T follicular helper cell (primary cell): Measurements from ENCODE around the gene MRPS30.
"Not testable (repeated sequence)": the region's sequence is repeated elsewhere in the genome, so short reads cannot be mapped to it uniquely, and the experiment has no call there.

ENCODE experiments used
- DNase-seq: peaks from one replicate; pipeline ENCODE4 v3.0.0-alpha.2; 2020; ENCODE audit warnings: low read depth

MRPS30 gene

DNA sequence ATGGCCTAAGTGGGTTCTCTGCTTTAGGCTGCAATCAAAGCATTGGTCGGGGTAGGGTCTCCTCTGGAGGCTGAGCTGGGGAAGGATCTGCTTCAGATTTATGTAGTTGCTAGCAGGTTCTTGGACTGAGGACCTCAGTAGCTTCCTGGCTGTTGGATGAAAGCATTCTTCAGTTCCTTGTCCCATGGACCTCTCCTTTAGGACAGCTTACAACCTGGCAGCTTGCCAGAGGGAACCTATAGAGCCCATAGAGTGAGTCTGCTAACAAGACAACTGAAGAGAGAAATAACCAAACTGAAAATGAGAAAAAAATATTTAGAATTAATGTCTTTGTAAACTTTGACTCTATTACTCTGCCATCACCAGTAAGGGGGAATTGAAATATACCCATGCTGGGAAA is 12.4 kb downstream of the MRPS30 start:
- no peak for DNase-seq

DNA sequence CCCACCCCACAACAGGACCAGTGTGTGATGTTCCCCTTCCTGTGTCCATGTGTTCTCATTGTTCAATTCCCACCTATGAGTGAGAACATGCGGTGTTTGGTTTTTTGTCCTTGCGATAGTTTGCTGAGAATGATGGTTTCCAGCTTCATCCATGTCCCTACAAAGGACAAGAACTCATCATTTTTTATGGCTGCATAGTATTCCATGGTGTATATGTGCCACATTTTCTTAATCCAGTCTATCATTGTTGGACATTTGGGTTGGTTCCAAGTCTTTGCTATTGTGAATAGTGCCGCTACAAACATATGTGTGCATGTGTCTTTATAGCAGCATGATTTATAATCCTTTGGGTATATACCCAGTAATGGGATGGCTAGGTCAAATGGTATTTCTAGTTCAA is 15.9 kb downstream of the MRPS30 start:
- DNase-seq, result not testable (repeated sequence)

DNA sequence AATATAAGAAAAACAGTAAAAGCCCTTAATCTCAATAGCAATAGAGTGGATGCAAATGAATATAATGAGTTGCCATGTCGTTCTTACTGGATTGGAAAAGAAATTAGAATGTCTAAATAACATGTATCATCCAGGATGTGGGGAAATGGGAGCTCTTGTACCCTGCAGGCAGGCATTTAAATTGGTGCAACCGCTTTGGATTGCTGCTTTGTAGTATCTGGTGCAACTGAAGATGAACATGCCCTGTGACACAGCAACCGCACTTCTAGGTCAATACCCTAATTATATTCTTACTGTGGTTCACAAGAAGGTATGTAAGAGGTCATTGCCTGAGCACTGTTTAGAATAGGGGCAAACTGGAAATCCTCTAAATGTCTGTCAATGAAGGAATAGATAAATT is 18.9 kb downstream of the MRPS30 start:
- no peak for DNase-seq

DNA sequence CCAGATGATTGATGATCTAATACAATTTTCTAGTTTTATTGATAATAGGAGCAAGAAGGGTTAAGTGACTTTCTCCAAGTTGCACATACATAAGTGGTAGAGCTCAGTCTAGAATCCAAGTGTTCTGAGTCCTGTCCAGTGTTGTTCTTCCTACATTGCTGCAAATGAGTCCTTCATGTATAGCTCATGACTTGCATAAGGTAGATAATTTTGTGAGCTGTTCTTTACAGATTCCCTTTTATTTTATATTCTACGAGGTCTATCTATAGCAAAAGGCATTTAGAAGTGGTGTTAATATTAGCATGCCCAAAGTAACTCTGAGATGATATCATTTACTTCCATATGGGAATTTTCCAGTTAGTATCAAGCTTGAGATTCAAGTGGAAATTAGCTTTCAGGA is 20.0 kb downstream of the MRPS30 start:
- DNase-seq, result no peak

DNA sequence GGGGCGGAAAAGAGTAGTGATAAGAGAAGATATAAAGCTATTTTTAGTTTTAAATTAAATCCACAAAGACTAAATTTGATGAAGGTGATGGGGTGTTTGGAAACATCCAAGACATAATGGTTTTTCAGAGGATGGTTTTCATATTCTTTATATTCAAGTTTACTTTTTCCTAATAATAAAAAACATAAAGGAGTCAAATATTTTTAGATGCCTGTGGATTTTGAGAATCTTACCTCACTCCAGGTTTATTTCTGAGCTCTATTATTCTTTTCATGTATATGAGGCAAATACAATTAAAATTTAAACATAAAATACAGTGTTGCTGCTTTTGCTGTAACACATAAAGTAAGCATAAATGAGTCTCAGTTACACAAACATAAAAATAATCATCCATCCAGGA is 22.2 kb downstream of the MRPS30 start:
- no peak for DNase-seq

DNA sequence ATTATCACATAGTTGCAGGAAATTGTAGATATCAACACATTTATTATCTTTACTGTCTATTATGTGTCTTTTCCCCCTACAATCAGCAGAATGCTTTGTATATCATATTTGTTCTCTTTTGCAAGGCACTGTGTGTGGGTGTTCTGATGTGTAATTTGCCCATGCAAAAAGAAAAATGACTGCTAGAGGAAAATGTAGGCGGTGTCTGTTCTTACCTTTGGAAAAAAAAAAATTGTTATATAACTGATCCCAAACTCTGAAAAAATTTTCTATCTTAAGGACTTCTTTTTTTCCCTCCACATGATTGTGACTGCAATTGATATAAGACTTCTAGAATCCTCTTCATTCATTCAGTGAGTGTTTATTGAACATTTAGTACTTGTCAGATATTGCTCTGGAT is 24.5 kb downstream of the MRPS30 start:
- DNase-seq, result no peak

DNA sequence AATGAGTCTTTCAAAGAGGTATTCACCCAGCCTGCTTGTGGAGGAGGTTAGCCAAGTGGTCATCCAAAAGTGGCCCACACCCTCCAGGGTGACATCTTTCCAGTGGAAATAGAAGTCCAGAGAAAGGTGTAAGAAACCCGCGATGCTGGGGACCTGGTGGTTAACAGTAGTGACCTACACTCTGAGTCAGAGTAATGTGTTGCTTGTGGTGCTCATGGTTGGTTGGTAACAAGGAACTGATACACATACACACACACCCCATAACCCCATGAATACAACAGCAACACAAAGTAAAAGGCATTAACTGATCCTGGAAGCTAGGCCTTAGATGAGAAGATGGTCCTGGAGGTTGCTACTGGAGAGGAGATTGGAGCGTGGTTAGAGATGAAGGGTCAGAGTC is 26.9 kb downstream of the MRPS30 start:
- DNase-seq, result no peak

DNA sequence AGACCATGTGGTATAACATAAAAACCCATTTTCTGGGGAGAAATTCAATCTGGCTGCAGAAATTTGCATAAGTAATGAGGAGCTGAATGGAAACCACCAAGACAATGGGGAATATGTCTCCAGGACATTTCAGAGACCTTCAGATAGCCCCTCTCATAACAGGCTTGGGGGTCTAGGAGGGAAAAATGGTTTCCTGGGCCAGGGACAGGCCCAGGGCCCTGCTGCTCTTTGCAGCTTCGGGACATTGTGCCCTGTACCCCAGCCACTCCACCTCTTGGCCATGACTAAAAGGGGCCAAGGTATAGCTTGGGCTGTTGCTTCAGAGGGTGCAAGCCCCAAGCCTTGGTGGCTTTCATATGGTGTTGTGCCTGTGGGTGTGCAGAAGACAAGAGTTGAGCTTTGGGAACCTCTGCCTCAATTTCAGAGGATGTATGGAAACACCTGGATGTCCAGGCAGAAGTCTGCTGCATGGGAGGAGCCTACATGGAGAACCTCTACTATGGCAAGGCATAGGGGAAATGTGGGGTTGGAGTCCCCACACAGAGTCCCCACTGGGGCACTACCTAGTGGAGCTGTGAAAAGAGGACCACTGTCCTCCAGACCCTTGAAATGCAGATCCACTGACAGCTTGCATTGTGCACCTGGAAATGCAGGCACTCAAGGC is 30.4 kb downstream of the MRPS30 start:
- DNase-seq, result no peak

DNA sequence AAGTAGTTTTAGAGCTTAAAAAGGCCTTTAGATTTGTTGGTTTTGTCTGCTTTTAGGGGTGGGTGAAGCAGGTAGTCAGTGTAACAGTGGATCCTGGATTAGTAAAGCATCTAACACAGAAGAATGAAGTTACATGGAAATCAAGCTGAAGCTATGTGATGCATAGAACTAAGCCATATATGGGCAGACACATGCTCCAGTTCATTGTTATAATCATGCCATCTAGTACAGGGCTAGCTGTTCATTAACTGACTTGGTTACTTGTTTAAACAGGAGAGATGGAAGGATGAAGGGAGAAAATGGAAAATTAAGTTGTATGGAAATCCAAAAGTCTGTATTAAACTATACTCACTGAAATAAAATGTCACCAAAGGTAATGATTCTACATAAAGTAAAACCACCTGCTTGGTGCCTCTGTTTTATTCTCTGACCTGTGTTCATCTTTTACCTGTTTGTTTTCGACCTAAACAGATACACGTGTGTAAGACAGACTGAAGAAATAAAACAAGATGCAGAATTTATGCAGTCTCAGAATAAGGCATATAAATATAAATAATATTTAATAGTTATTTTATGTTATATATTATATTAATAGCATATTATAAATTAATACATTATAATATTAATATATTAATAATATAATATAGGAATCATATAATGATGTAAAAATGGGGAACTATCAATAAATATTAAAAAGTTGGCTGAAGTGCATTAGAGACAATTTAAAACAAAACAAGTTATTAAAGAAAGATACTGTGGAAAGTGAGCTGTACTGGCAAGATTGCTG is 33.9 kb downstream of the MRPS30 start:
- no peak for DNase-seq

DNA sequence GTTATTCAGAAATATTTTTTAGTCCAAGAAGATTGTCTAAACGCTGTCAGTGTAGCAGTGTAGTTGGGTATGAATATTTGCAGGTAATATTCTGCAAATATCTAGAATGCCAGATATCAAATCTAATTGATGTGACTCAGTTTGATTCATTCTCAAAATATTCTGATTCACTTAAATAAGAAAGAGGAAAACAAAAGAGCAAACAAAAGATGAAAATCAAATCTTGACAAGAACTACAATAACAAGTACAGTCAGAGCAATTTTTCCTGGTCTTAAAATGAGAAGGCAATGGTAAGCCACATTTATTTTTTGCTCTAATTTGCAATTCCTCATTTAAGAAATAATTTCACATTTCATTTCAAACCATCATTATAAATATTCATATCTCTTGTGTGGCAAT is 36.0 kb downstream of the MRPS30 start:
- no peak for DNase-seq

DNA sequence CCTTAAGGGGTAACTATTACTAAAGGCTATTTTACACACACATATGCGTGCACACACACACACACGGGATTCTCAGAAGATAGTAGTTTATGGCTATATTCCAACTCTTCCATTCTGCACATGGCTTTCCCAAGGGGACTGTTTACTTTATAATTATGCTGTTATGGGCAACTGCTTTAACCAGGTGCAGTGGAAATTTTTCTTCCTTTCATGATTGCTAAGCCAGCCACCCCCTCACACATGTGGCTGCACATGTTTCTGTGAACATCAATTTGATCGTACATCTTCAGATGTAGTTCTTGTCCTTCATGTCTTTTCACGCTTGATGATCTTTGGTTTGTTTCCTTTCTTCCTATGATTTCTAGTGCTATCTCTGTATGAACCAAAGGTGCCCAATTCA is 37.0 kb downstream of the MRPS30 start:
- no peak for DNase-seq

DNA sequence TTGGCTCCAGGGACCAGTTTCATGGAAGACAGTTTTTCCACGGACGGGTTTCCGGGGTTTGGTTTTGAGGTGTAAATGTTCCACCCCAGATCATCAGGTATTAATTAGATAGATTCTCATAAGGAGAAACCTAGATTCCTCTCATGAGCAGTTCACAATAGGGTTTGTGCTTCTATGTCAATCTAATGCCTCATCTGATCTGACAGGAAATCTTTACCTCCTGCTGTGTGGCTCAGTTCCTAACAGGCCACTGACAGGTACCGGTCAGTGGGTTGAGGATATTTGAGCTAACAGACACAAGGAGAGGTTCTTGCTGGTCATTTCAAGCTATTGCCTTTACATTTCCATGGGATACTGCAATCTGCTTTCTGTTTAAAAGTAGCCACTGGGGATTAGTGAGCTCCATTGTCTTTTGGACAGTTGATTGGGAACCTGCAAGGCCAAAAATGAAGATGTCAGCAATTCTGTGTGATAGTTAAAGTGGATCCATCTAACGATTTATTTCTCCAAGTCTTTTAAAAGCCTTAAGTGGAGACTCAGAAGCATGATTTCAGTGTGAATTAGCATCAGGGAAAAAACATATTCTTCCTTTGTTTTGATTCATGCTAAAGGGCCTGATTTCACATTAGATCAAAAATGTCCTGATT is 38.6 kb downstream of the MRPS30 start:
- no peak for DNase-seq

DNA sequence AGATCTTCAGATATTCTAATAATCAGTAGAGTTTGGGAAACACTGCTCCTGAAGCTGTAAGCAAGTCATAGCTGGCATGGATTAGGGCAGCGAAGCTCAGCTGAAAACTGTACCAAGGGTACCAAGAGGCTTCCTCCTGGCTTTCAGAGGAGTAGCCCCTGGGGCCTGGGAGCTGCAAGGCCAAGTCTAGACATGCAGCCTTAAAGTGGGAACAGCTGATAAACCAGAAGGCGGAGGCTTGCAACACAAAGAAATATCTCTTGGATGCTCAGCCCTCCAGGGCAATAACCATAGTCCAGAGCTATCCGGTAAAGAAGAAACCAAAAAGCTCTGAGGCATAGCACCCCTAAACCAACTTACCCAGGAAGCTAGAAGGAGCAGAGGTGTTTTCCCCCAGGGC is 51.5 kb downstream of the MRPS30 start:
- no peak for DNase-seq

DNA sequence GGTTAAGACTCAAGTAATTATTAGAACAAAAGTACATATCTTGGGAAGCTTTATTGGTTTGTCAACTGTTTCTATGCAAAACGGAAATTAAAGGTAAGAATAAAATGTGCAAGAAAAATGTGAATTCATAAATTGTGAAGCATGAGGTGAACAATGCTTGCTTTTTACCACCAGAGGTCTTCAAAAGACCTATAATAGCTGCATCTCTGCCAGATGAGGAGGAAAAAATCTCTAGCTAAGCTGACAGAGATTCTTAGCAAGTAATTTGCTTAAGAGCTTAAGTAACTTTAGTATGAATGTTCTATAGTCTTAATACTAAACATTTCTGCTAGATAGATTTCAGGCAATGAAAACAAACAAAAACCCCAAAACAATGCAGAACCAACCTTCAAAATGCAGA is 54.1 kb downstream of the MRPS30 start:
- no peak for DNase-seq
